Germinal center (tissue), 1 donor: ENCODE data around the gene GALNS.

Experiments
- DNase-seq: peaks from one replicate; pipeline ENCODE4 v3.0.0; 2012; ENCODE audit warnings: mixed read lengths, low spot score

GALNS gene

GRCh38 chr16:88817785-88818574 is 38.8 kb downstream of the GALNS start:
- no peak for DNase-seq

DNA sequence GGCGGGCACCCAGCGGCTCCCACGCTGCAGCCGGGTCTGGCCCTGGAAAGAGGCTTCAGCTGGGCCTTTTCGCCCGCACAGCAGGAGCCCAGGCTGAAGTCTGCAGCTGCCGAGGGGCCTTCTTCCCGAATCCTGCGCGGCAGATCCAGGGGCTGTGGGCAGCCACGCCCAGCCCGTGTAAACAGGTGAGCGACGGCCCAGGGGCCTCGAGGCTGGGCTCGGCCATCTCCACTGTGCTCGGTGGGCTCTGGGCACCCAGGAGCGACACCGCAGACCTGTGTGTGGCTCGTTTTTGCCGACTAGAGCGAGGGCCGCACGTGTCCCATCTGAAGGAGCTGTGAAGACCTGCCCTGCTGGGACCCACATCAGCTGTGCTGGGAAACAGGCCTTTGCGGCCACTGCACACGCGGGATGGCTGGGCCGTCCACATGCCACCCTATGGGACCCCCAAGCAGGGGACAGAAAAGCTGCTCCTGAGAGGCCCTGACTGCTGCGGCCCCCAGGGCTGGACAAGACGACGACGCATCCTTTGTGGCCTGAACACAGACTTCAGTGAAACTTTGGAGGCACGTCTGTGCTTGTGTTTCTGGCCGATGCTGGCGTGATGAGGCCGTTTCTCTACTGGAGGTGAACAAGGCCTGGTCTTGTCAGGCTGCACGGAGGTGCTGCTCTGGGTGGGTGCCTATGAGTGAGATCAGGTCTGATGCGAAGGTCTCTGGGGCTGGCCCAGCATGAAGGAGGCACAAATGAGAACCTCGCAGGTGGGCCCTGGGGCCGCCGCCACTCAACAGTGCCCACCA is 39.8 kb downstream of the GALNS start:
- DNase-seq: no peak

- peak; percentile 61 for DNase-seq
Measured at GRCh38 chr16:88815901-88816589, 40.7 kb downstream of the GALNS start.

GRCh38 chr16:88815227-88815626 is 41.5 kb downstream of the GALNS start:
- no peak for DNase-seq

DNA sequence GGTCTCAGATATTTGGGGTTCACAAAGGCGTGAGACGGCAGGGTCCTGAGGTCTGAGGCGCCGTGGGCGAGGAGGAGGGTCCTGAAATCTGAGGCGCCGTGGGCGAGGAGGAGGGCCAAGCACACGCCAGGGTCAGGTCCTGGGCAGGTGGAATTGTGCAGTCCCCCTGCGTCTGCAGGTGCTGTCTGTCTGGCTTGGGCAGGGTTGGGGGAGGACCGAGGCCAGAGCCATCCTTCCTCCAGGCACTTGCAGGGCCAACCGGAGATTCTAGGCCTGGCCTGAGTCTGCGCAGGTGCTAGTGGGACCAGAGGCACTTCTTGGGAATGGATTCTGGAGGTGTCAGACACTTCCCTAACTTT is 42.6 kb downstream of the GALNS start:
- DNase-seq: no peak

DNA sequence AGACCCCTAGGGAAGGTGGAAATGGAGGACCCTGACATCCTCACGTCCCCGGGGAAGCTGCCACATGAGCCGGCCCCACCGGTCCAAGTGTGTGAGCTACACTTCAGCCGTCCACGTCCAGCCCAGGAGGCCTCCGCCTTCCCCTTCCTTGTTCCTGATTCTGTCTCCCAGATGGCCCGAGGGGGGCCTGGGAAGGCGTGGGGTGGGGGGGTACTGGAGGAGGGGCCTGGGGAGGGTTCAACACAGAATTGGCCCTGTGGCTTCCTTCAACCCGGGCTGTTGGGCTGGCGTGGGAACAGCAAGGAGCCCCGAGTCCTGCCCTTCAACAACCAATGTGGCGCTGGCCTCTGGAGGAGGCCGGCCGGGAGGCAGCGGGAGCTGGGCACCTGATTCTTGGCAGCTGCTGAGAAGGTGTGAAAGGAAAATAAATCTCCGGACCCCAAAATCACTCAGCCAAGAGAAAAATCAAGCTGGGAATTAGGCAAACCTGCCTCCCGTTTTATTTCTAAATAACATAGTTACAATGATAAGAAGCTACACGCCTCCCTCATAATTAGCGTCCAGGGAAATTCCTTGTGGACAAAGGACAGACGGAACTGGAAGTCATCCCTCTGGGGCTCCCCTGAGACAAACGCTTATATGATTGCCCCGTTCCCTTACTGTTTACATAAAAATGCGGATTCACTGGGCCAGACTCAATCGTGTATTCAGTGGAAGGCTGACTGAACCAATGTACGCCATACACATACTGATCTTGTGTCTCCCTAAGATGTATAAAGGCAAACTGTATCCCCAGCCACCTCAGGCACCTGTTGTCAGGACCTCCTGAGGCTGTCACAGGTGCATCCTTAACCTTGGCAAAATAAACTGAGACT is 43.2 kb downstream of the GALNS start:
- DNase-seq: no peak

DNA sequence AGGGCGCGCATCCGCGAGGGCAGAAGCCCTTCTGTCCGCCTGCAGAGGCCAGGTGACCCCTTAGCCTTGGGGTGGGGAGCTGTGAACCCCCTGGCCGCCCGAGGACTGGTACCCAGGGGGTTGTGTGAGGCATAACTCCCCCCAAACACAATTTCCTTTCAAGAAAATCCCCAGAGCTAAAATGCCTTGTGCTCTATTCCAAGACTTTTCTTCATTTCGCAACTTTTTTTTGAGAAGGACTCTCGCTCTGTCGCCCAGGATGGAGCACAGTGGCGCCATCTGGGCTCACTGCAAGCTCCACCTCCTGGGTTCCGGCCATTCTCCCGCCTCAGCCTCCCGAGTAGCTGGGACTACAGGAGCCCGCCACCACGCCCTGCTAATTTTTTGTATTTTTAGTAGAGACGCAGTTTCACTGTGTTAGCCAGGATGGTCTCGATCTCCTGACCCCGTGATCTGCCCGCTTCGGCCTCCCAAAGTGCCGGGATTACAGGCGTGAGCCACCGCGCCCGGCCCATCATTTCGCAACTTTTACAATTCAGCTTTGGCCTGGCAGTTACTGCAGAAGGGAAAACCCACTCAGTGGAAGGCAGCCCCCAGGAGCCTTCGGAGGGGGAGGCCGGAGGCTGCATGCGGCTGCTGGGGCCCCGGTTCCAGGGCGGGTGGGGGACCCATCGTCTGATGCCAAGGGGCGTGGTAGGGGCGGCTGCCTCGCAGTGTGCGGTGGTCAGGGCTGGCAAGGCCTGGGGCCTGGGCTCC is 44.1 kb downstream of the GALNS start:
- no peak for DNase-seq

- peak; percentile 97 for DNase-seq
Measured at GRCh38 chr16:88811769-88812512, 44.8 kb downstream of the GALNS start, which contains the start of gene APRT. TSS of gene APRT (minus strand) at chr16:88811928. CDS start at chr16:88811899, 29 bp downstream.

DNA sequence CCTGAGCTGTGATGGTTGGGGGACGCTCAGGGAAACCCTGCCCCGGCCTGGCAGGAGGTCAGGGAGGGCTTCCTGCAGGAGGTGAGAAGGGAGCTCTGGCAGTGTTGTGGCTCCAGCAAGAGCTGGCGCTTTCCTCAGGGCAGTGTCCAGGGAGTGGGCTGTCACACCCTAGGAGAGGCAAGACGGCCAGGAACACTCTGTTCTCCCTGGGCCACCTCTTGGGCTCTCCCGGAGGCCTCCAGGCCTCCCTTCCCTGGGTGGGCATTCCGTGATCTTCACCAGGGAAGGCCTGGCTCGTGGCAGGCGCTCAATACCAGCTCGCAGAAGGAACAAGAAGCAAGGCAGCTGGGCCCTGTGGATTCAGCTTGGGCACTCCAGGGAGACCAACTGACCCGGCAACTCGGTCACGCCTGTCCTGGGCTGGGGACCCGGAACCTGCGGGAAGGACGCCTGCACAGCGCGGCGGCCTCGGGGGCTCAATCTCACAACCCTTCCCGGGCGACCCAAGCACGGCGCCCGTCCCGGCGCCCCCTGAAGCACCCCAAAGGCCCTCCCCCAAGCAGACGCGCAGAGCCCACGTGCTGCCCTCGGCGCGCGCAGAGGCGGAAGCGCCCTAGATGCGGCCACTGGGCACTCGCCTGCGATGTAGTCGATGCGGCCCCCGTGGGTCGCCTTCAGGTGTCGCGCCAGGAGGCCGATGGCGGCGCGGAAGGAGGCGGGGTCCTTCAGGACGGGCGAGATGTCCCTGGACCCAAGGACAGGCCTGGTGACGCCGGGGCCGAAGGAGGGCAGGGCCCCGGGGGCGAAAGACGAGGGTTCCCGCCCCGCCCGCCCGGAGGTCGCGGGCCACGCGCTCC is 45.6 kb downstream of the GALNS start:
- DNase-seq: peak; percentile 57

DNA sequence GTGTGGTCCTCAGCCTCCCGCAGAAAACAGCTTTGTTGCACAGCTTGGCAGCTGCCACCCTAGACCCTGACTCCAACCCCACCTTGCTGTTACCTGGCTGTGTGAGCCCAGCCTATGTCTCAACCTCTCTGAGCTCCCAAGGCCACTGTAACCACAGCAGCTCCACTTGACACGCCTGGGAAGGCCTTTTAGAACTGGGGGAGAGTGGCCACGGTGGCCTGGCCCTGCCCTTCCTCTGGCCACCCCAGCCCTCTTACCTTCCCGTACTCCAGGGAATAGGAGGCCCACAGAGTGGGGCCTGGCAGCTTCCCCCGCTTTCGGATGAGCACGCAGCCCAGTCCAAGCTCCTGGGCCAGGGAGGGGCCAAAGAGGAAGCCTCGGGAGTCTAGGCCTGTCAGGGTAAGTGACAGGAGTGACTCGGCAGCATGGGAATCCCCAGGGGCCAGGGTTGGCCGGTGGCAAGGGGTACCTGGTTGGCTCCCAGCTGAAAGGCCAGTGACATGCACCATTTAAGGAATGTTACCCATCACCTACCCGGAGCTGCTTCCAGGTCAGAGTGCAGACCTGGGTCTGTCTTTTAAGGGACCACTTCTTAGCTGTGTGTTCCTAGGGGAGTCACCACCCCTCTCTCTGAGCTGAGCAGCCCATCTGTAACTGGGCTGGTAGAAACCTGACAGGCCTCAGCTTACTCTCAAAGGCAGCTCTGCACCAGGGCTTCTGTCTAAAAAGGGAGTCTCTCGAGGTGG is 46.4 kb downstream of the GALNS start:
- no peak for DNase-seq

GRCh38 chr16:88809676-88810165 is 47.0 kb downstream of the GALNS start:
- no peak for DNase-seq

DNA sequence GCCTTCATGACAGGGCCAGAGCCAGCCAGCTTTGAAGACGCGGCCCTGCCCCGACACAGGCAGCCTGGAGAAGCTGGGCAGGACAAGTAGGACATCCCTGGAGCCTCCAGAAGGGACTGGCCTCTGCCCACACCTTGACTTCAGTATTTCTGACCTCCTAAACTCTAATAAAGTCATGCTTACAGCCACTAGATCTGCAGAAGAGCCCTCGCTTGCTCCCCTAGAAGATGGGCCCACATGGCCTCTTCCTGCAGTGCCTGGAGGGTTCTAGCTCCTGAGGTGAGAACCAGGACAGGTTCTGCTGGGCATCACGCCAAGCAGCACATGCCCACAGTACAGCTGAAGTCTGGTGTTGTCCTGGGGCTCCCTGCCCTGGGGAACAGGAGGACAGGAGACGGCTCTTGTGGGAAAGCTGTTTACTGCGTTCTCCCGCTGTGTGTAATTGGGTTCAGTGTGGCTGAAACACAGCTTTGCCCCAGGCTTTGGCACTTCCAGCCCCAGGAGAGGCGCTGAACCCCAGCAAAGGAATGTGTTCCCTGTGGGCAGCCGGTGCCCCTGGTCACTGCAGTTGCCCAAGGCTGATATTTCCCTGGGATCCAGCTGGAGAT is 47.6 kb downstream of the GALNS start:
- no peak for DNase-seq

DNA sequence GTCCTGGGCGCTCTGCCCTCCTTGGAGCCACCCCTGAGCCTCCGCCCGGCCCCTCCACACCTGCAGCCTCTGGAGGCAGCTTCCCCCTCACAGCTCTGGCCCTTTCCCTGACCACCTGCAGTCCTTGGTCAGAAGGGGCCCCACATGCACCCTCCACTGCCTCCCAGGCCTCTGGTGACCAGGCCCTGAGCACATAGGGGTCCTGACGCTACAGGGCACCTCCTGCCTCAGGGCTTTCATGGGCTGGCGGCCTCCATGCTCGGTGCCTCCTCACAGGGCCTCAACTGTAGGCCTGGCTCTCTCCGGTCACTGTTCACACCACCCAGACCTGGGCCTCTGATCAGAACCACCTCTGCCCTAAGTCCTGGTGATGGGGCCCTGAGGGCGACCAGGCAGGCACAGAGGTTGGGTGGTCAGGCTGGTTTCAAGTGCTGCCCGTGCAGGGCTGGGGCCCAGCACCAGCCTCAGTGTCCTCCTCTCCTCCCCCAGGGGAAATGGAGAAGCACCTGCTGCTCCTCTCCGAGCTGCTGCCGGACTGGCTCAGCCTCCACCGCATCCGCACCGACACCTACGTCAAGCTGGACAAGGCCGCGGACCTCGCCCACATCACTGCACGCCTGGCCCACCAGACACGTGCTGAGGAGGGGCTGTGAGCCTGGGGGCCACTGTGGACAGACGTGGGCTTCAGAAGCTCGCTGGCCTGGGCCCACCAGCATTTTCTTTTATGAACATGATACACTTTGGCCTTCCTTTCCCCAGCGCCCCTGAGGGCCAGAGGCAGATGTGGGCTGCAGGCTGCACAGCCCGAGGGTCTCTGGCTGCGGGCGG is 48.9 kb downstream of the GALNS start:
- DNase-seq: no peak

DNA sequence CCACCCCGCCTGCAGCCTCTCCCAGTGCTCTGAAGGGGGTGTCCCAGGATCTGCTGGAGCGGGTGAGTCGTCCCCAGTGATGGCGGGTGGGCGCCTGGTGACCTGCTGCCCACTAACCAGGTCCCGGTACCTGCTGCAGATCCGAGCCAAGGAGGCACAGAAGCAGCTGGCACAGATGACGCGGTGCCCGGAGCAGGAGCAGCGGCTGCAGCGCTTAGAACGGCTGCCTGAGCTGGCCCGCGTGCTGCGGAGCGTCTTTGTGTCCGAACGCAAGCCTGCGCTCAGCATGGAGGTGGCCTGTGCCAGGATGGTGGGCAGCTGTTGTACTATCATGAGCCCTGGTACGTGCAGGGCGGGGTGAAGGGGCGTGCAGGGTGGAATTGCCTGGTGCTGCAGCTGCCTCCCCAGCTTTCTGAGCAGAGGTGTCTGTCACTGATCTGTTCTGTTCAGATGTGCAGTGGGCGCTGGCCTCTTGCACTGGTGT is 49.6 kb downstream of the GALNS start:
- no peak for DNase-seq

- DNase-seq: no peak
Measured at GRCh38 chr16:88806491-88807111, 50.1 kb downstream of the GALNS start.

DNA sequence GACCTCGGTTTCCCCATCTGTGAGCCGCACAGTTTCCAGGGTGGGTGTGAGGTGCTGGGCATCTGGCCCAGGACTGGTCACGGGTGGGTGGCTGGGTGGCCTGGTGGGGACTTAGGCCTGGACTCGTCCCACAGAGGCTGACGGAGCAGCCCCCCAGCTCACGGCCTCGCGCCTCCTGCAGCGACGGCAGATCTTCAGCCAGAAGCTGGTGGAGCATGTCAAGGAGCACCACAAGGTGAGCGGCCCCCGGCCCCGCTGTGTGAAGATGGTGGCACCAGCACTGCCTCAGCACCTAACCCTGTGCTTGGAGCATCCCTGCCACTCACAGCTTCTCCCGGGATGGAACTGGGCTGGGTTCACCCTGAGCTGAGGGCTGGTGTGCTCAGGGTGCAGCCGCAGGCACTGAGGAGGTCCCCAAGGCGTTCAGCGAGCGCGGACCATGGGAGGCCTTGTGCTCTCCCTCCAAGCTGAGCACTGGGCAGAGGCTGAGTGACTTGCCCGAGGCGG is 50.8 kb downstream of the GALNS start:
- DNase-seq: no peak
